GM13977 (cell line): Measurements from ENCODE around the gene MEP1A.

Experiments
- DNase-seq: peaks from one replicate; pipeline ENCODE4 v3.0.0; 2012; ENCODE audit warnings: low spot score
- in situ Hi-C: fragments of 300-500 bp; cut with MboI; formaldehyde crosslinking; loops from one replicate; pipeline ENCODE4 v1.12.0; 2022; ENCODE audit warnings: low sequenced_read_pairs, low pct_unique_long_range_greater_than_20kb, mixed read lengths, inconsistent platforms; ENCODE audit not compliant: unreplicated experiment
- TF ChIP-seq, protein P1 (sequence below): IDR thresholded peaks from 2 replicates; pipeline ENCODE4 v1.5.1; 2012; ENCODE audit warnings: mild to moderate bottlenecking, control low read depth; ENCODE audit not compliant: insufficient read depth; ENCODE audit errors: extremely low read depth, missing control alignments

Gene MEP1A

DNA sequence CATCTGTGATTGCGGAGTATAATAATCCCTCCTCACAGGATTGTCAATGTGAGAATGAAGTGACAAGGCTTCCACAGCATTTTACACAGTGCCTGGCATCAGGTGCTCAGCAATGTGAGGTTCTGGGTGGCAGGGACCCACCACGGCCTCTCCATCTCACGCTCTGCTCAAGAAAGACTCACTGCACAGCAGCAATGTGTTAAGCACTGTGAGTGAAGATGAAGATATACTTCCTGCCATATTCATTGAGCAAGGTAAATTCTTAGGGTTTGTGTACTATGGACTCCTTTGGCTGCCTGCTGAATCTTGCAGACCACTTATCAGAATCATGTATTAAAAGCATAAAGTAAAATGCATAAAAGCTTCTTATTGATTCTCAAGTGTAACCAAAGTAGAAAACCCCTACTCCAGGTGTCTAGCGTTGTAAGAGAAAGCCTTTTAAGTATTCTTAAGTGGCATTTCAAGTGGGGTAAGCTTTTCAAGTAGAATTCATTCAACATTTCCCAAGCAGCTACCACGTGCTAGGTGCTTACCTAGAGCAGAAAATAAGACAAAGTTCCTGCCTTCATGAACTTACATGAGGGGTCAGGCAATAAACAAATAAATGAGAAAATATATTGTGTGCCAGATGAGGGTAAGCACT, 17.0 kb upstream of the MEP1A start:
- in situ Hi-C loops, result no loop called here
- no peak for DNase-seq
- TF ChIP-seq, protein P1, sequence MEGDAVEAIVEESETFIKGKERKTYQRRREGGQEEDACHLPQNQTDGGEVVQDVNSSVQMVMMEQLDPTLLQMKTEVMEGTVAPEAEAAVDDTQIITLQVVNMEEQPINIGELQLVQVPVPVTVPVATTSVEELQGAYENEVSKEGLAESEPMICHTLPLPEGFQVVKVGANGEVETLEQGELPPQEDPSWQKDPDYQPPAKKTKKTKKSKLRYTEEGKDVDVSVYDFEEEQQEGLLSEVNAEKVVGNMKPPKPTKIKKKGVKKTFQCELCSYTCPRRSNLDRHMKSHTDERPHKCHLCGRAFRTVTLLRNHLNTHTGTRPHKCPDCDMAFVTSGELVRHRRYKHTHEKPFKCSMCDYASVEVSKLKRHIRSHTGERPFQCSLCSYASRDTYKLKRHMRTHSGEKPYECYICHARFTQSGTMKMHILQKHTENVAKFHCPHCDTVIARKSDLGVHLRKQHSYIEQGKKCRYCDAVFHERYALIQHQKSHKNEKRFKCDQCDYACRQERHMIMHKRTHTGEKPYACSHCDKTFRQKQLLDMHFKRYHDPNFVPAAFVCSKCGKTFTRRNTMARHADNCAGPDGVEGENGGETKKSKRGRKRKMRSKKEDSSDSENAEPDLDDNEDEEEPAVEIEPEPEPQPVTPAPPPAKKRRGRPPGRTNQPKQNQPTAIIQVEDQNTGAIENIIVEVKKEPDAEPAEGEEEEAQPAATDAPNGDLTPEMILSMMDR, result no peak

DNA sequence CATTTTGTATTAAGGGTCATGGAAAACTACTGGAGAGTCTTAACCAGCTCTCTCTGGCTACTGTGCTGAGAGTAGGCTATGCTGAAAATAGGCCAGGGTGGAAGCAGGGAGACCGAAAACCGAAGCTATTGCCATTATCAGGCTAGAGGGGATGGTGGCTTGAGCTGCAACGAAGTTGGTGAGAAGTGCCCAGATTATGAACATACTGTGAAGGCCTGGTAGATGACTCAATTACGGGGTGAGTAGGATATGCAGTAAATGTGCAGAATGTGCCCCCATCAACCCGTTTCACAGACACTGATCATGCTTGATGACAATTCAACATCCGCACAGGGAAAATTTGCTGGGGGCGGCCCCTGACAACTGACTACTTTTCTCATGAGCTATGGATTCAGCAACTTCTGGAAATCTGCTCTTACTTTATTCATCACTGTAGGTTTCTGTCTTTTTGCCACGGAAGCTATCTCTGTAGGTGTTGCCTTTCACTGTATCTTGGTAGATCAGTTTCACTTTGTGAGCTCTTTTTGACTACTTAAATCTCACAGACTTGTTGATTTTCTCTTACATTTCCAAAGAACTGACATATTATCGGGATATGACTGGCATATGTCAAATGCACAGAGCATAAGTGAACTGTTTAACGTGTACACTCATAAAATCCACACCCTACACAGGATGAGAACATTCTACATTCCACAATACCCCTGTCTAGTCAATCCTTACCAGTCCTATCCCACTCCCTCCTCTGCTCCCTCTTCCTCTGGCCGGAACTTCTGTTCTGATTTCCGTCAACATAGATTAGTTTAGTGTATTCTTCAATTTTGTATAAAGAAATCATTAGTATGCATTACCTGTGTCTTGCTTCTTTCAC, 15.5 kb upstream of the MEP1A start:
- no peak for DNase-seq
- TF ChIP-seq, protein P1, result no peak
- in situ Hi-C loops, result no loop called here

DNA sequence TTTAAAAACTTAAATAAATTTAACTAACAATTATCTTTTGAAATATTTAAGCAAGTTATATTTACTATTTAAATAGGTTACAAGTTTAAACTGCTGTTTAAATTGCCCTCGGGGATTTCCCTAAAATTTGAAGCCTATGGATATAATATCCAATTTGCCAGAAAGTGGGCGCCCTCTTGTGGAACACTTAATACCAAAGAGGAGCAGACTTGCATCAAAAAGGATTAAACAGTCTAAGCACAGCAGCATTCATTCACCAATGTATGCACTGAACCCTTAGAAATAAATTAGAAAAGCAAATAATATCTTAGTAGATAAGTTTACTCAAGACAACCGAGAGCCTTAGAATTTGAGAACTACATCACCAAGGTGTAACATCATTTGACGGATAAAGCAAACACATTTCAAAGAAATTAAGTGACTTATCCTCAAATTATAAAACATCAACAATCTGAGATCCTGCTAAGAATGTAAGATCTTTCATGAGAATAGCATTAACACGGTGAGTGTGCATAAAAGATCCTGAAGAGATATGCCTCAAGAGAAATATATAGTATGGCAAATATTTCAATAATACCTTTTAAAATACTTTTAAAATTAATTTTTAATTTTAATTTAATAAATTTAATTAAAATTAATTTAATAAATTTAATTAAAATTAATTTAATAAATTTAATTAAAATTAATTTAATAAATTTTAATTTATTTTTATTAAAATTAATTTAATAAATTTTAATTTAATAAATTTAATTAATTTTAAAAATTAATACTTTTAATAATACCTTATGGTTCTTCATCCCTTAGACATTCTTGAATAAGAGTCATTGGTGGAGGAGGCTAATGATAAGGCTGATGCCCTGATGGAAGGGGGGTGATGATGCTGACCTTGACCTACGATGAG, 11.5 kb upstream of the MEP1A start:
- in situ Hi-C loops, result no loop called here
- DNase-seq, result peak; percentile 30
- TF ChIP-seq, protein P1, result peak; percentile 47

DNA sequence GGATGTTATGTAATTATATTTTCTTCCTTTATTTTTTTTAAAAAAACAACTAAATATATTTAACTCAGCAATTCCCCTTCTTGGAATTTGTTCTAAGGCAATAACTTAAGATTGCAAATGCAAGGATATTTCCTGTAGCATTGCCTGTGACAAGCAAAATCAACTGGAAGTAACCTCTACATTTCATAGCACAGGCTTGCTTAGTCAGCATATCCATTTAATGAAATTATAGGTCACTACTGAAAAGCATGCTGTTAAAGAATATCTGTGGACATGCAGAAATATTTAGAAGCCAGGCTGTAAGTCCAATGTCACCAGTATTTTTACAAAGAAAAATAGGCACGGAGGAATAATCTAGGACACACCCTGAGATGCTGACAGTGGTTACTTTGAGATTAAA, 8.7 kb upstream of the MEP1A start:
- in situ Hi-C loops, result no loop called here
- no peak for DNase-seq
- TF ChIP-seq, protein P1, result no peak

DNA sequence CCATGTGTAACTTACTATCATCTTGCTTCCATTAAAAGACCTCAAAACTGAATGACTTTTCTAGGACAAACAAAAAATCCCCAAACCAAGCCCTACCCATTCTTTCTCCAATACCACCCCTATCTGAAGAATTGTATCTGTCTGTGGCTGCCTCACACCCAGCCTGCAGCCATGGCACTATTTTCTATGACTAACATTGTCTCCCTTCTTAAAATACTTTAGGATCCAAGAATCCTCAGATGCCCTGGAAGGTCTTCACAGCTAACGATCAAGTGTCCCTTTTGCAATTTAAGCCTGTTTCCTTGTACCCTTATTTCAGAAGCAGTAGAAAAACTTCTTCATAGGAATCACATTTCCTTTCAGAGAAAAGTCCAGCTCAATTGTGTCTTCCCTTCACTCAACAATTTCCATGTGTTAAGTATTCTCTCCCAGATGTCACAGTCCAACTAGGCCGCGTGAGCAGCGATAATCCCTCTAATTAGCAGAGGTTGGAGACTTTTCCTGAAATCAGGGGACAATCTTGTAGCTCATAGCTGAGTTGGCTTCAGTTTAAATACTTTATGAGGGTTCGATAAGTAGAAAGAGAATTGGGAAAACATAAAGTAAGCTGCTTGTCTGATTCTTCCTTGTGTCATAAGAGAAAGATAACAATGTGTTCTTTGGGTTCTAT, 5.2 kb upstream of the MEP1A start:
- no peak for DNase-seq
- TF ChIP-seq, protein P1, result no peak
- in situ Hi-C loops, result no loop called here

DNA sequence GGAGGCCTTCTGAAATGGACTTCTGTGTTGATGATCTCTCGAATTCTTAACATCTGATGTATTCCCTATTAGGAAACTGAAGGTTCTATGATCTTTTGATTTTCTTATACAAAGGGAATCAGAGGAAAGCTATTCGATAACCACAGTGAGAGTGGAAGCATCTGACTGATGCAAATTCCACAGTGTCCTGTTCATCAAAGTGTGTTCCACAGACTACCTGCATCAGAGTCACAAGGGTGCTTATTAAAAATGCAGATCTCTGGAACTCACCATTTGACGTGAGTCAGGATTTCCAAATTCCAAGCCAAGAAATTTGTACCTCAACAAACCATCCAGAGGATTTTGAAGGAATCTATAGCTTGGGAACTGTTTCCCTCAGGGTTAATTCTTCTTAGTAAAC, 4.4 kb upstream of the MEP1A start:
- no peak for DNase-seq
- TF ChIP-seq, protein P1, result no peak
- in situ Hi-C loops, result no loop called here
